DMS 273 treated with DMSO at 0.1 percent for 48 hours (cell line): ENCODE results near the gene IER3.
A peak's percentile ranks its signal among the peaks of the same experiment; 100 is the strongest.
"Not testable (repeated sequence)": the region's sequence is repeated elsewhere in the genome, so short reads cannot be mapped to it uniquely, and the experiment has no call there.

Experiments
- DNase-seq: peaks from one replicate; lab custom pipeline; 2025; lab: John Stamatoyannopoulos, UW

IER3 gene

DNA sequence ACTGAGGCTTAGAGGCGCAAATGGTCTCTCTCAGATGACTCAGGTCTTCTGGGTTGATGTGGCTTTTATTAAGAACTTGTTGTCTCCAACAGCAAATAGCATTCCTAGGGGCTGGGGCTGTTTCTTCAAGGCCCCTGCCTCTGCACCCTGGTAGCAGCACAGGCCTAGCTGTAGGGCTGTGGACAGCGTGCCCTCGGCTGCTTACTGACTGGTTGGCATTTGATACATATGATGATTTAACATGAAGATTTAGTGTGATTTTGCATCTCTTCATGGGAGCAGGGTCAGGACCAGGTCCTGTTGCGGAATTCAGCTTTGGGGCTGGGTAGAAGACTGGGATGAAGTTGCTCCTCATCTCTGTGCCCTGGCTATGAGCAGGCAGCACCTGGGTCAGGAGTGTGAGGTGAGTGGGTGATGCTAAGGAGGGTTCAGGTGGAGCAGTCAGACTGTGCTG is 24.3 kb upstream of the IER3 start:
- no peak for DNase-seq

DNA sequence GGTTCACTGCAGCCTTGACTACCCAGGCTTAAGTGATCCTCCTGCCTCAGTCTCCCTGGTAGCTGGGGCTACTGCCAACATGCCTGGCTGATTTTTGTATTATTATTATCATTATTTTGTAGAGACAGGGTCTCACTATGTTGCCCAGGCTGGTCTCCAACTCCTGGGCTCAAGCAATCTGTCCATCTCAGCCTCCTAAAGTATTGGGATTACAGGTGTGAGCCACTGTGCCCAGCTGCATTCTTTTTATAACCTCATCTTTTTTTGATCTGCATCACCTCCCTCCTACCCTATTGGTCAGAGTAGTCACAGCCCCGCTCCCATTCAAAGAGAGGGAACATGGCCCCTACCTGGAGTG is 23.6 kb upstream of the IER3 start:
- DNase-seq: no peak

DNA sequence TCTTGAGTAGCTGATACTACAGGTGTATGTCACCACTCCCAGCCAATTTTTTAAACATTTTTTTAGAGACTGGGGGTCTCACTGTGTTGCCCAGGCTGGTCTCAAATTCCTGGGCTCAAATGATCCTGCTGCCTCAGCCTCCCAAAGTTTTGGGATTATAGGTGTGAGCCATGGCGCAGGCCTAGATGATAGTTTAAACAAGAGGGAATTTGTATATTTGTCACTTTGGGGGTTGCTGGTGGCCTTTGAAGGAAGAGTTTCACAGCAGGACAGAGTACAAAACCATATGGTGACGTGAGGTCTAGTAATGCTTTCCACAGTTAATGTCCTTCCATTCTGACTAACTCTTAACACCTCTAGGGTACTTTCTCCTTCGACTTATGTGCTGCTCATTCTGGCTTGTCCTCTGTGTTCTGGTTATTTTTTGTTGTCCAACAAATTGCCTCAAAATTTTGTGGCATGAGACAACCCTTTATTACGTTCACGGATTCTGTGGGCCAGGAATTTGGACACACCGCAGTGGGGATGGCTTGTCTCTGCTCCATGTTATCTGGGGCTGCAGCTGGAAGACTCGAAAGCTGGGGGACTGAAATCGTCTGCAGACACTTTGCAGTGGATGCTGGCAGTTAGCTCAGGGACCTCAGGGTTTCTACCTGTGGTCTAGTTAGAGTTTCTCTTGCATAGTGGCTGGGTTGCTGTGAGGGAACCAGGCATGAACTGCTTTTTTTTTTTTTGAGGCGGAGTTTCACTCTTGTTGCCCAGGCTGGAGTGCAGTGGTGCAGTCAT is 23.0 kb upstream of the IER3 start:
- no peak for DNase-seq

DNA sequence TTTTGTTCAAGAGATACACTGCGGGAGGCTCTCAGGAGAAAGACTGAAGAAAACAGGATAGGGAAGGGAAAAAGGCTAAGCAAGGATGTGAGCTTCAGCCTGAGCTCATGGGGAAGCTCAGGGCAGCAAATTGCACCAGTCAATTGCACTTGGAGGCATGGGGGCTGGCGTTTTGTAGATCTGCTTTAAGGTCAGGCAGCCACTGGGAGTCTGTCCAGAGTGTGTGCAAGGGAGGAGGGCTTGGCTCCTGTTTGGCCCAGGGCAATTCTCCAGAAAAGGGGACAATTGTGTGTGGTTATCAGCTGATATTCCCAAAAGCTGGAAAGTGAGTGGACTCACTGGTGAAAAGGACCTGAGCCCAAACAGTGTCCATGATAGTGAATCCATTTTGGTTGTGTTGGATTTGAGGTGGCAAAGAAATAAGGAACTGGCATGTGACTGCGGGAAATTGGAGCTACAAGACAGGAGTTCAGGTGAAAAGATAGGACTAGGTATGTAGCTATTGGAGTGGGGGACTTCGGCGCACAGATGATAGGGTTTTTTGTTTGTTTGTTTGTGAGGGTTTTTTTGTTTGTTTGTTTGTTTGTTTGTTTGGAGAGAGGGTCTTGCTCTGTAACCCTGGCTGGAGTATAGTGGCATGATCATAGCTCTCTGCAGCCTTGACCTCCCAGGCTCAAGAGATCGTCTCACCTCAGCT is 22.3 kb upstream of the IER3 start:
- DNase-seq: no peak

DNA sequence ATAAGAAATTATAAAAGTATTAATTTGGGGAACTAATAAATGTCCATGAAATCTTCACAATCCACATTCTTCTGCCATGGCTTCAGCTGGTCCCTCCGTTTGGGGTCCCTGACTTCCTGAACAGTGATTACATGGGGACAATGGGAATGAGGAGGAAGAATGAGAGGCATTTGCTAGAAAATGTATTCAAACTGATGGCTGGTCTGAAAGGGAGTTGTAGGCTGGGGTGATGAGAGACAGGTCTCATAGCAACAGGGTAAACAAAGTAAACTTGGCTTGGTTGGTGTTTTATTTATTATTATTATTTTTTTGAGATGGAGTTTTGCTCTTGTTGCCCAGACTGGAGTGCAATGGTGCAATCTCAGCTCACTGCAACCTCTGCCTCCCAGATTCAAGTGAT is 21.1 kb upstream of the IER3 start:
- DNase-seq: not testable (repeated sequence)

DNA sequence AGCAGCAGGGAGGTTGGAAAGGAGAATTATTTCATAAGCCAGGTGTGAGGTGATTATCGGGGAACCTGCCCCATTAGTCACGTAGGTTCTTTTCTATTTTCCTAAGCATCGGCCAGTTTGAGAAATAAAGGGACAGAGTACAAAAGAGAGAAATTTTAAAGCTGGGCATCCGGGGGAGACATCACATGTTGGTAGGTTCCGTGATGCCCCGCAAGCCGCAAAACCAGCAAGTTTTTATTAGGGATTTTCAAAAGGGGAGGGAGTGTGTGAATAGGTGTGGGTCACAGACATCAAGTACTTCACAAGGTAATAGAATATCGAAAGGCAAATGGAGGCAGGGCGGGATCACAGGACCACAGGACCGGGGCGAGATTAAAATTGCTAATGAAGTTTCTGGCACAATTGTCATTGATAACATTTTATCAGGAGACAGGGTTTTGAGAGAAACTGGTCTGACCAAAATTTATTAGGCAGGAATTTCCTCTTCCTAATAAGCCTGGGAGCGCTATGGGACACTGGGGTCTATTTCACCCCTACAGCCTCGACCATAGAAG is 20.2 kb upstream of the IER3 start:
- DNase-seq: not testable (repeated sequence)

DNA sequence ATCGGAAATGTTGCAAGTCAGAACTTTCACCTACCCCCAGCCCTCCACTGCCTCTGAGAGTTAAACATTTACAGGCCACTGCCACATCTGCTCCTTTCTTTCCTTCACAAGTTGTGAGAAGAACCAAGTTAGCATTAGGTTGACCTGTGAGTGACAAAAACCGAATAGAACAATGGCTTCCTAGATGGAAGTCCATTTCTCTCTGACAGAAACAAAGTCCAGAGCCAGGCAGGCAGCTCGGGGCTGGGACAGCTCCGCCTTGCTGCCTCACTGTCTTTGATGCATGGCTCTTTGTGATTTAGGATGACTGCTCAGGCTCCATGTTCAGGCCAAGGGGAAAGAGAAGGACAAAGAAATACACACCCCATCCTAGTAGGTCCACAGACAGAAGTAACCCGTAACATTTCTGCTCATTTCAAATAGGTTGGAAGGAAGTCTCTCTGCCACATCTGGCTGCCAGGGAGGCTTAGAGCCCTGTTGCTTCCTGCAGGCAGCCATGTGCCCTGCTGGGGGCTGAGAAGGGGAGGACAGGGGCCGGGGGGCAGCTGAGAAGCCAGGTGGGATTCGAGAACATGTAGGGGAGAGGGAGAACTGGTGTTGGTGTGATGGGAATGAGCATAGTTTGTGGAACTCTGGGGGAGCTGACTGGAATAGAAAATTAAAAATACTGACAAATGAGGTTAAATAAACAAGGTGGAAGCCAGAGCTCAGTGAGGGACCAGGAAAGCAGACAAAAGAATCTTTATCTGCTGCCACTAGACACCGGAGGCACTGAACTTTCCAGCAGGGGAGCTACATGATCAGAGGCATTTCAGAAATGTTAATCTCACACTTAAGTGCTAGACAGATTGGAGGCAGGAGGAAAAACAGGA is 19.5 kb upstream of the IER3 start:
- DNase-seq: no peak

DNA sequence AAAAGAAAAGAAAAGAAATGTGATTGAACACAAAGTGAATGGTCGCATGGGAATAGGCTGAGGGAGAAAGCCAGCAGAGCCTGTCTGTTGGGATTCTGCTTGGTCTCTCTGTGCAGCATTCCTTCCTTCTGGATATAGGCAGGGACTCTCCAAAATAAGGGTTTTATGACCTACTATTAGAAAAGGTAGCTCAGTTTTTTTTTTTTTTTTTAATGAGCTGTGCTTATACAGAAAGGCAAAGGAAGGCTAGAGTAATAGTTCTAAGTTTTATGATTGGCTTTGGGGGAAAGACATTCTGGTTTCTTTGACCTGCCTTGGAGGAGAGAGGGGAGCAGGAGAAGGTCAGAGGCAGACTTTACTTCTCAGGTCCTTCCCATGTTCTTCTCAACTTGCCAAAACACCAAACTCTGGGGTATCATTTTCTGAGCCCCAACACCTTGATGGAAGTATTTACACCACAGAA is 18.8 kb upstream of the IER3 start:
- DNase-seq: no peak

DNA sequence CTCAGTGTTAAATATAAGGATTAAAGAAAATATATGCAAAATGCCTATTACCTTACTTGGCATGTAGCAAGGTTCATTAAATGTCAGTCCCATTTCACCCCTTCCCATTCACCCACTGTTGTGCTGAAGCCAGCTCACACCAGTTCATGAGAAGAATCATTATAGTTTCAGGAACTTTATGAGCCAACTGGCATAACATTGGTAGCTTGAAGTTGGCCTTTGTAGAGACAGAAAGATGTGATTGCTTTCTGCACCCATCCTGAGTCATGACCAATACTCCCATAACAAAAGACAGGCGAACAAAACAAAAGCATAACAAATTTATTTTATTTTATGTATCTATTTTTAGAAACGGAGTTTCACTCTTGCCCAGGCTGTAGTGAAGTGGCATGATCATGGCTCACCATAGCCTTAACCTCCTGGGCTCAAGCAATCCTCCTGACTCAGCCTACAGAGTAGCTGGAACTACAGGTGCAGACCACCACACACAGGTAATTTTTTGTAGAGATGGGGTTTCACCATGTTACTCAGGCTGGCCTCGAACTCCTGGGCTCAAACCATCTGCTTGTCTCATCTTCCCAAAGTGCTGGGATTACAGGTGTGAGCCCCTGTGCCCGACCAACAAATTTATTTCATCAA is 17.6 kb upstream of the IER3 start:
- no peak for DNase-seq

DNA sequence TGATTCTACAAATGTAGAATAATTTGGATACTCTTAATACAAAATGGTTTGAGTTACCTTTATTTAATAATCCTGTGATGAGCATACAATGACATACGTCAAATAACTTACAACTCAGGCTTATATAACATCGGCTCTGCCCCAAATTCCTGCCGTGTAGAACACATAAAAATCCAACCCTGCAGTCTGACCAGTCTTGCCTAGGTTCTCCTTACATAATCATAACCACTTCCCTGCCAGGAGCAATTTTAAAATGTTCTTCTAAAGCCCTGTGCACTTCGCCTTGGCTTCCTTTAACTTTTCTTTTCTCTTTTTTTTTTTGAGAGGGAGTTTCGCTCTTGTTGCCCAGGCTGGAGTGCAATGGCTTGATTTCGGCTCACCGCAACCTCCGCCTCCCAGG is 16.2 kb upstream of the IER3 start:
- no peak for DNase-seq

DNA sequence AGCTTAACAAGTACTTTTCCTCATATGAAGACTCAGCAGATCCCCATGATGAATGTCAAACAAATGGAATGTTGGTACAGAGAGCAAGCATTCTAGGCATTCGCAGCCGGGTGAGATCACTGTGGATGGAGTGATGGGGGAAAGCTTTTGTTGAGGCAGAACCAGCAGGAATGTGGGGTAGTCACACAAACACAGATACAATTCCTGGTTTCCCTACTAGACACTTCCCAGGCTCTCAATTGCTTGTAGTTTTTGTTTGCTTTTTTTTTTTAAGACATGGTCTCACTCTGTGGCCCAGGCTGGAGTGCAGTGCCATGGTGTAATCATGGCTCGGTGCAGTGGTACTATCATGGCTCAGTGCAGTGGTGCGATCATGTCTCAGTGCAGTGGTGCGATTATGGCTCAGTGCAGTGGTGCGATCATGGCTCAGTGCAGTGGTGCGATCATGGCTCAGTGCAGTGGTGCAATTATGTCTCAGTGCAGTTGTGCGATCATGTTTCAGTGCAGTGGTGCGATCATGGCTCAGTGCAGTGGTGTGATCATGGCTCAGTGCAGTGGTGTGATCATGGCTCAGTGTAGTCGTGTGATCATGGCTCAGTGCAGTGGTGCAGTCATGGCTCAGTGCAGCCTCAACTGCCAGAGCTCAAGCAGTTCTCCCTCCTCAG is 15.4 kb upstream of the IER3 start:
- no peak for DNase-seq

DNA sequence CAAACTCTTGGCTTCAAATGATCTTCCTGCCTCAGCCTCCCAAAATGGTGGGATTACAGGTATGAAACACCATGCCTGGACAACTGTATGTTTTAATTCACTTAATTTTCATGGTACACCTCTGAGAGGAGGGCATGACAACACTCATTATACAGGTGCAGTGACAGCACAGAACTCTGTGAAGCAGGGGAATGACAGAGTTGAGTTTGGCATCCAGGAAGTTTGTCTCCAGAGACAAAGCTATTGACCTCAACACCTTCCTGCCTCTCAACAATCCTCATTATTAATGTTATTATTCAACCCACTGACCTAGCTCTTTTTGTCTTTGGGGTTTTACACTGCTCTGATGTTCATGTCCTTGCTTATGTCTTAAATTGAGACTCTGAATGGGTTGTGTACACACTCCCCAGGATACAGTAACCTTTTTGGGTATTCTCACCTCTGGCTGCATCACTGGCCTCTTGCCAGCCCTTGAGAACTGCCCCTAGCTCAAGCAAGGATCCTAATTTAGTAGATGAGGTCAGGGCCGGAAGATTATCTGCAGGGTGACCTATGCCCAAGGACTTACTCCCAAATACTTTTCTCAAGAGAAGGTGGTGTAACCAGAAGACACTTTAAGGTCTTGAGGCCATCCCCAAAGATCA is 13.0 kb upstream of the IER3 start:
- DNase-seq: no peak

DNA sequence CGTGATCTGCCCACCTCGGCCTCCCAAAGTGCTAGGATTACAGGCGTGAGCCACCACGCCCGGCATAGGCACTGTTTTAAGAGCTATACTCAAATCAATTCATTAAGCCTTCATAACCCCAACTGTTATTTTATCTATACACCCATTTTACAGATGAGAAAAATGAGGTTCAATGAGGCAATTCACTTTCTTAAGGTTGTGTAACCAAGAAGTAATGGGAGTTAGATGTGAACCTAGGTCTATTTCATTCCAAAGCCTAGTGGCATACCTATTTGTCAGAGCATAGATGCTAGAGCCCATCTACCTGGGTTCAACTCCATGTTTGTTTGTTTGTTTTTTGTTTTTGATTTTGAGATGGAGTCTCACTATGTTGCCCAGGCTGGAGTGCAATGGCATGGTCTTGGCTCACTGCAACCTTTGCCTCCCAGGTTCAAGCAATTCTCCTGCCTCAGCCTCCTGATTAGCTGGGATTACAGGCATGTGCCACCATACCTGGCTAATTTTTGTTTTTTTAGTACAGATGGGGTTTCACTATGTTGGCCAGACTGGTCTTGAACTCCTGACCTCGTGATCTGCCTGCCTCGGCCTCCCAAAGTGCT is 12.2 kb upstream of the IER3 start:
- DNase-seq: not testable (repeated sequence)

DNA sequence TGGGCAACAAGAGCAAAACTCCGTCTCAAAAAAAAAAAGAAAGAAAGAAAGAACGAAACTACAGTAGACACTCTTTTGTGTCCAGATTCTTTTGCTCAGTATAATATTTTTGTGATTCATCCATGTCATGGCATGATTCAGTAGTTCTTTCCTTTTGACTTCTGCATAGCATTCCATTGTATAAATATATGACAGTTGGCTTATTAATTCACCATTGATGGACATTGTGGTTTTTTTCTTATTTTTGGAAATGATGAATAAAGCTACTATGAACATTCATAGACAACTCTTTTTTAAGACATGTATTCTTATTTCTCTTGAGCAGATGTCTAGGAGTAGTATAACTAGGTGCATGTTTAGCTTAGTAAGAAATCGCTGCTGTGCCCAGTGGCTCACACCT is 10.3 kb upstream of the IER3 start:
- DNase-seq: no peak

DNA sequence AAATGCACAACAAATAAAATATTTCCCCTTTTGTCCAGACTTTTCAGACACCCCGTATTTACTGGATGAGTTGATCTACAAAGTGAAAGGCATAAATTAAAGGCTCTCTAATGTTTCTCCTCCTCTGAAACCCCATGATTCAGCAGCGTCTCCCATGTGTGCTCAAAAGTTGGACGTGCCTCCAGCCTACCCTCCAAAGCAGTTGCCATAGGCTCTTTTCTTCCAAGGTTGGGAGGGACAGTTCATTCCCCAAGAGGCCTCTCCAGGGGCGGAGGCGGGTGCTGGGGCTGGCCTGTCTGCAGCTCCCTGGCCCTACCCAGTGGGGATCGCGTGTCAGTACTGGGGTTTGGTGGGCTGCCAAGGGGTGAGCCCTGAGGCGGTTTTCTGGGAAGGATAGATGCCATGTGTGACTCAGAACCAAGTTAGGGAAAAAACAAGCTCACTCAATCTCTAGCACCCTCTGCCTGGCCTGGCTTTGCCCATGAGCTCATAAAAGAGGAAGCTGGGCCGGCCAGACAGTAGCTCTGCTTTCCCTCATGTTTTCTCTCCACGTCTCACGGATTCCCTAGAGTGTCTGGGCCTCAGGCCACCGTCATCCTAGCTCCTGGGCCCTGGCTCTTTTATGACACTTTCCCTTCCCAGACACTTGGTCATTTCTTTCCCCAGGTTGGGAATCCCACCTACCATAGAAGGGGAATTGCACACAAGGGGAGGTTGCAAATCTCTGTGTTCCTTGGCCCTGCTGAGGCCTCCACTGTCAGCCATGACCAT is 8.0 kb upstream of the IER3 start:
- peak; percentile 71 for DNase-seq

DNA sequence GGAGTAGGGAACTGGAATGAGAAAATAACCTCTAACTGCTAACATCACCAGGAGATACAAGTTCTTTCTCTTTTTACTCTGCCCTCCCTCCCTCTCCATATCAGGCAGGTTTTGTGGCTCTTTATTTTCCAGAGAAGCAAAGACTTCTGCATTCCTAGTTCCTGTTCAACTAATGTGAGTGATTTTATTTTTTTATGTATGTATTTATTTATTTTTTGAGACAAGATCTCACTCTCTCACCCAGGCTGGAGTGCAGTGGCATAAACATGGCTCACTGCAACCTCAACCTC is 6.0 kb upstream of the IER3 start:
- no peak for DNase-seq

DNA sequence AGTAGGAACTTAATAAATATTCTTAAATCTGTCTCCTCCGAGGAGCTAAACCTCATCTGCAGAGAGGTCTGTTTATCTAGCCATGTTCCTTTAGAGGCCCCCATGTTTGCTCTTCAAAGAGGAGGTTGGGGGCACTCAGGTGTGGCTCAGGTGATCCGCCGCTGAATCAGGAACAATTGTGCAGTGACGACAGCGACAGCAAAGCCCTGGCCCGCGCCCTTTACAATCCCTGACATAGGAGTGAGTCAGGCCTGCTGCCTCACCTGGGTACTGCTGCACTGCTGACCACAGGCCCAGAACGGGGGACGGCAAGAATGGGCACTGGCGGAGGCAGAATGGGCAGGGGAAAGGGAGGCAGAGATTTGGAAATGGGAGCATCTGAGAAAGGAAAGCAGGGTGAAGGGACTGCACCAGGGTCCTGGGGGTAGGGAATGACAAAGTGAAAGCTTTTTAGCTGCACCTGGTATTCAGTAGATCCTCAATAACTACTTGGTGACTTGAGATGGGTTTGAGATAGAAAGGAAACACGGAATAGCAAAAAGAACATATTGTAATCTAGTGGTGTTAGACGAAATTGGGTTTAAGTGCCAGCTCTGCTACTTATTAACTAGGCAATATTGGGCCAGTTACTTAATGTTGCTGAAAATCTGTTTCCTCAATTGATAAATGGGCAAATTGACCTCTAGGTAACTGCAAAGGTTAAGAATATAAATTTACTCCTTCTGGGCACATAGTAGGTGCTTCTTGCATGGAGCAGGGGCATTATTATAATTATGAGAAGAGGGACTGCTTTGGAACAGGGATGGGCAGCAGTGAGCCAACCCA is 5.4 kb upstream of the IER3 start:
- no peak for DNase-seq

DNA sequence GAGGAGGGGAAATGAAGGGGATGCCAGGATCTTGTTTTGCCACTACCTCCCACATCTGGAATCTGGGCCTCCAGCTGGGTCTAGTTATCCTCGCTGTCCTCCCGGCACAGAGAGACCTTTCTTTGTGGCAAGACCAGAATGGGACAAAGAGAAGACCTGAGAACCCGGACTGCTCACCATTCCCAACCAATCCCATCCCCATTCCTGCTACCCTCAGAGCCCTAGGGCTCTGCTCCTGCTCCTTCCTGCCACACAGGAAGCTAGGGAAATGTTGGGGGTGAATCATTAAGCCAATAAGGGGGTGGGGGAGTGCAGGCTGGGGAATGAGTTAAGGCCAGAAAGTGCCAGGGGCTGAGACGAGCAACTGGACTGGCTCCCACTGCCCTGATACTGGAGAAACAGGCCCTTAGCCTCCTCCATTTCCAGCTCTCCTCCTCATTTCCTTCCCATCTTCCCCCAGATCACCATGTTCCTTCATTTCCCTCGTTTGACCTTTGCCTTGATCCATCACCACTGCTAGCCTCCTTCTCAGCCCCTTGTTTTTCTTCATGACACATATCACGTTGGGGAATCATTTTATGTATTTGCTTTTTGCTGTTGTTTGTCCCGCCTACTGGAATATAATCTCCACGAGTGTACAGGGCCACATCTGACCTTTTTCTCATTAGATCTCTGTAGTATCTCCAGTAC is 4.6 kb upstream of the IER3 start:
- DNase-seq: no peak
